Measurements from ENCODE around the gene EXOSC7.

The EXOSC7 gene

DNA sequence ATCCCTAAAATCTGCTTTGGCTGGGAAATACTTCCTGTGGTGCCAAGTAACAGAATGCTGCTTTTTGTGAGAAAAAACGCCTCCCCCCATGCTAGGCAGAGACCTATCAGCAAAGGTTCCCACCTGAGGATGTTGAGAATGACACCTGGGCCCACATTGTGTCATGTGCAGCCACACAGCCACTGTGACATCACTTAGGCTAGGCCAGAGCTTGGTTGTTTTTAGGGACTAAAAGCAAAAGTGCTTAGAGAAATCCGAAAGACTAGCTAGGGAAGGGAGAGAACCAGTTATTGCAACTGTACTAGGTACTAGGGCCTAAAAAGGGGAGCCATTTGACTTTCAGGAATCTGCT, 6.2 kb upstream of the EXOSC7 start:
- ATAC-seq = no peak
- TF ChIP-seq TSHZ2 (CRISPR knock-in tag; IDR thresholded peaks at IDR 0.05) (no peak), ISL1 (CRISPR knock-in tag; IDR thresholded peaks at IDR 0.05) (no peak), PPARA (CRISPR knock-in tag; IDR thresholded peaks at IDR 0.05; ENCODE audit: borderline replicate concordance) (no peak), ZNF565 (CRISPR knock-in tag; conservative IDR thresholded peaks at IDR 0.05; ENCODE audit: low read depth) (no peak), ZNF70 (CRISPR knock-in tag; IDR thresholded peaks at IDR 0.05) (no peak), OSR1 (CRISPR knock-in tag; IDR thresholded peaks at IDR 0.05) (no peak), ESRRG (CRISPR knock-in tag; IDR thresholded peaks at IDR 0.05) (no peak), ZFP3 (CRISPR knock-in tag; IDR thresholded peaks at IDR 0.05) (no peak), CSDC2 (CRISPR knock-in tag; IDR thresholded peaks at IDR 0.05) (no peak), RARB (CRISPR knock-in tag; IDR thresholded peaks at IDR 0.05) (no peak), ZC3H10 (CRISPR knock-in tag; IDR thresholded peaks at IDR 0.05) (no peak), SNAI2 (CRISPR knock-in tag; IDR thresholded peaks at IDR 0.05) (no peak), ZNF8 (CRISPR knock-in tag; IDR thresholded peaks at IDR 0.05) (no peak), GLIS3 (CRISPR knock-in tag; IDR thresholded peaks at IDR 0.05) (no peak), TCF4 (CRISPR knock-in tag; IDR thresholded peaks at IDR 0.05; ENCODE audit: borderline replicate concordance) (no peak)
- TF ChIP-seq, protein P1, sequence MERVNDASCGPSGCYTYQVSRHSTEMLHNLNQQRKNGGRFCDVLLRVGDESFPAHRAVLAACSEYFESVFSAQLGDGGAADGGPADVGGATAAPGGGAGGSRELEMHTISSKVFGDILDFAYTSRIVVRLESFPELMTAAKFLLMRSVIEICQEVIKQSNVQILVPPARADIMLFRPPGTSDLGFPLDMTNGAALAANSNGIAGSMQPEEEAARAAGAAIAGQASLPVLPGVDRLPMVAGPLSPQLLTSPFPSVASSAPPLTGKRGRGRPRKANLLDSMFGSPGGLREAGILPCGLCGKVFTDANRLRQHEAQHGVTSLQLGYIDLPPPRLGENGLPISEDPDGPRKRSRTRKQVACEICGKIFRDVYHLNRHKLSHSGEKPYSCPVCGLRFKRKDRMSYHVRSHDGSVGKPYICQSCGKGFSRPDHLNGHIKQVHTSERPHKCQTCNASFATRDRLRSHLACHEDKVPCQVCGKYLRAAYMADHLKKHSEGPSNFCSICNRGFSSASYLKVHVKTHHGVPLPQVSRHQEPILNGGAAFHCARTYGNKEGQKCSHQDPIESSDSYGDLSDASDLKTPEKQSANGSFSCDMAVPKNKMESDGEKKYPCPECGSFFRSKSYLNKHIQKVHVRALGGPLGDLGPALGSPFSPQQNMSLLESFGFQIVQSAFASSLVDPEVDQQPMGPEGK (CRISPR knock-in tag; IDR thresholded peaks at IDR 0.05; ENCODE audit: borderline replicate concordance) = no peak
- TF ChIP-seq, protein P2, sequence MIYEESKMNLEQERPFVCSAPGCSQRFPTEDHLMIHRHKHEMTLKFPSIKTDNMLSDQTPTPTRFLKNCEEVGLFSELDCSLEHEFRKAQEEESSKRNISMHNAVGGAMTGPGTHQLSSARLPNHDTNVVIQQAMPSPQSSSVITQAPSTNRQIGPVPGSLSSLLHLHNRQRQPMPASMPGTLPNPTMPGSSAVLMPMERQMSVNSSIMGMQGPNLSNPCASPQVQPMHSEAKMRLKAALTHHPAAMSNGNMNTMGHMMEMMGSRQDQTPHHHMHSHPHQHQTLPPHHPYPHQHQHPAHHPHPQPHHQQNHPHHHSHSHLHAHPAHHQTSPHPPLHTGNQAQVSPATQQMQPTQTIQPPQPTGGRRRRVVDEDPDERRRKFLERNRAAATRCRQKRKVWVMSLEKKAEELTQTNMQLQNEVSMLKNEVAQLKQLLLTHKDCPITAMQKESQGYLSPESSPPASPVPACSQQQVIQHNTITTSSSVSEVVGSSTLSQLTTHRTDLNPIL (CRISPR knock-in tag; IDR thresholded peaks at IDR 0.05; ENCODE audit: low read depth) = no peak

DNA sequence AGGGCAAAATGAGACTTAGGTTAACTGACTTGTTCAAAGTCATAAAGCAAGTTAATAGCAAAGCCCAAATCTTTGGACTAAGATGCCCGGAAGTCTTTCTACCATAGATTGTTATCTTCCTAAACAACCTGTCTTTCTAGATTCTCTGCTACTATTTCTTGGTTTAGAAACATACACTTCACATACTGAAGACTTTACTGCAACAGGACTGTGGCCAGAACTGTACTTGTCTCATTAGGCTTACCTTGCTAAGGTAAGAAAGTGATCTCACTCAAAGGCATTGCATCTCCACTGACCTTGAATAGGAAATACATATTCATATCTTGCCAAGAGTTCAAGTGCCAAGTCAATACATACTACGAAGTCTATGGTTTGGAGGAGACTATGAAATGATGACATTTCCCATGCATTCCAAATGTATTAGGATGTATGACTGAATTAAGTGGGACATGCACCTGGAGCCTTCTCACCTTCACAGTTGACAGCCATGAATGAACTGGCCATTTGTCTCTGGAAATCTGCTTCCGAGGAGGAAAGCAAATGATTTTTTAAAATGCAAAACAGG, 5.0 kb upstream of the EXOSC7 start:
- ATAC-seq = no peak
- TF ChIP-seq RARB (CRISPR knock-in tag; IDR thresholded peaks at IDR 0.05) = no peak
- TF ChIP-seq PPARA (CRISPR knock-in tag; IDR thresholded peaks at IDR 0.05; ENCODE audit: borderline replicate concordance) = no peak

GRCh38 chr3:44974416-44974815, 1.6 kb upstream of the EXOSC7 start:
- no peak for ATAC-seq
- no peak for TF ChIP-seq ZNF565 (CRISPR knock-in tag; conservative IDR thresholded peaks at IDR 0.05; ENCODE audit: low read depth)

- ATAC-seq = no peak
- TF ChIP-seq ARNTL (CRISPR knock-in tag; IDR thresholded peaks at IDR 0.05; ENCODE audit: borderline replicate concordance, low read depth) (no peak), ZNF8 (CRISPR knock-in tag; IDR thresholded peaks at IDR 0.05) (no peak), SNAI2 (CRISPR knock-in tag; IDR thresholded peaks at IDR 0.05) (no peak), OSR1 (CRISPR knock-in tag; IDR thresholded peaks at IDR 0.05) (no peak), TCF4 (CRISPR knock-in tag; IDR thresholded peaks at IDR 0.05; ENCODE audit: borderline replicate concordance) (no peak), ZNF565 (CRISPR knock-in tag; conservative IDR thresholded peaks at IDR 0.05; ENCODE audit: low read depth) (no peak), RARB (CRISPR knock-in tag; IDR thresholded peaks at IDR 0.05) (no peak), TSHZ2 (CRISPR knock-in tag; IDR thresholded peaks at IDR 0.05) (no peak), ZNF70 (CRISPR knock-in tag; IDR thresholded peaks at IDR 0.05) (no peak), CSDC2 (CRISPR knock-in tag; IDR thresholded peaks at IDR 0.05) (no peak), ZFP3 (CRISPR knock-in tag; IDR thresholded peaks at IDR 0.05) (no peak), ZC3H10 (CRISPR knock-in tag; IDR thresholded peaks at IDR 0.05) (no peak)
- TF ChIP-seq, protein P1 (CRISPR knock-in tag; IDR thresholded peaks at IDR 0.05; ENCODE audit: borderline replicate concordance) = no peak
- TF ChIP-seq, protein P3, sequence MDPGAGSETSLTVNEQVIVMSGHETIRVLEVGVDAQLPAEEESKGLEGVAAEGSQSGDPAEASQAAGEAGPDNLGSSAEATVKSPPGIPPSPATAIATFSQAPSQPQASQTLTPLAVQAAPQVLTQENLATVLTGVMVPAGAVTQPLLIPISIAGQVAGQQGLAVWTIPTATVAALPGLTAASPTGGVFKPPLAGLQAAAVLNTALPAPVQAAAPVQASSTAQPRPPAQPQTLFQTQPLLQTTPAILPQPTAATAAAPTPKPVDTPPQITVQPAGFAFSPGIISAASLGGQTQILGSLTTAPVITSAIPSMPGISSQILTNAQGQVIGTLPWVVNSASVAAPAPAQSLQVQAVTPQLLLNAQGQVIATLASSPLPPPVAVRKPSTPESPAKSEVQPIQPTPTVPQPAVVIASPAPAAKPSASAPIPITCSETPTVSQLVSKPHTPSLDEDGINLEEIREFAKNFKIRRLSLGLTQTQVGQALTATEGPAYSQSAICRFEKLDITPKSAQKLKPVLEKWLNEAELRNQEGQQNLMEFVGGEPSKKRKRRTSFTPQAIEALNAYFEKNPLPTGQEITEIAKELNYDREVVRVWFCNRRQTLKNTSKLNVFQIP (CRISPR knock-in tag; IDR thresholded peaks at IDR 0.05; ENCODE audit: borderline replicate concordance, low read depth) = no peak
- TF ChIP-seq, protein P2 (CRISPR knock-in tag; IDR thresholded peaks at IDR 0.05; ENCODE audit: low read depth) = no peak
These were observed 5.2 kb downstream of the EXOSC7 start for GRCh38 chr3:44981220-44981619.
